Measurements from ENCODE around the gene HAVCR1. TPM values are rescaled to one million over a fixed set of nuclear protein-coding genes. Genes with fewer than 3 reads are reported as not detected.
"Not testable (repeated sequence)": the region's sequence is repeated elsewhere in the genome, so short reads cannot be mapped to it uniquely, and the experiment has no call there.

Gene HAVCR1
- total RNA-seq, 1 experiment from 2014 or later: not detected

- intact Hi-C loops (cut with micrococcal nuclease; ENCODE audit: unreplicated experiment): no loop called here
- H3K4me3 ChIP-seq (ENCODE audit: low read depth, low read length, poor library complexity, severe bottlenecking): no peak overlapping the region
- peaks cover 40% of the 10 kb centered on the region for H3K27me3 ChIP-seq (replicated peaks; ENCODE audit: insufficient read depth, low read depth, low read length, poor library complexity)
- H3K27ac ChIP-seq (ENCODE audit: low read depth, low read length, poor library complexity, severe bottlenecking): no peak overlapping the region
- POLR2A ChIA-PET (ENCODE audit: low non-redundant PET): no interaction called here
- no peaks in the 10 kb centered on the region for H3K4me1 ChIP-seq (ENCODE audit: insufficient read depth, low read length, poor library complexity, severe bottlenecking)
- no peak for DNase-seq (ENCODE audit: low spot score)
- no peaks in the 10 kb centered on the region for H3K36me3 ChIP-seq (ENCODE audit: insufficient read depth, low read length, poor library complexity, severe bottlenecking)
- H3K9me3 ChIP-seq (ENCODE audit: low read depth, low read length, poor library complexity, severe bottlenecking): no peaks in the 10 kb centered on the region
- TF ChIP-seq, protein P1, sequence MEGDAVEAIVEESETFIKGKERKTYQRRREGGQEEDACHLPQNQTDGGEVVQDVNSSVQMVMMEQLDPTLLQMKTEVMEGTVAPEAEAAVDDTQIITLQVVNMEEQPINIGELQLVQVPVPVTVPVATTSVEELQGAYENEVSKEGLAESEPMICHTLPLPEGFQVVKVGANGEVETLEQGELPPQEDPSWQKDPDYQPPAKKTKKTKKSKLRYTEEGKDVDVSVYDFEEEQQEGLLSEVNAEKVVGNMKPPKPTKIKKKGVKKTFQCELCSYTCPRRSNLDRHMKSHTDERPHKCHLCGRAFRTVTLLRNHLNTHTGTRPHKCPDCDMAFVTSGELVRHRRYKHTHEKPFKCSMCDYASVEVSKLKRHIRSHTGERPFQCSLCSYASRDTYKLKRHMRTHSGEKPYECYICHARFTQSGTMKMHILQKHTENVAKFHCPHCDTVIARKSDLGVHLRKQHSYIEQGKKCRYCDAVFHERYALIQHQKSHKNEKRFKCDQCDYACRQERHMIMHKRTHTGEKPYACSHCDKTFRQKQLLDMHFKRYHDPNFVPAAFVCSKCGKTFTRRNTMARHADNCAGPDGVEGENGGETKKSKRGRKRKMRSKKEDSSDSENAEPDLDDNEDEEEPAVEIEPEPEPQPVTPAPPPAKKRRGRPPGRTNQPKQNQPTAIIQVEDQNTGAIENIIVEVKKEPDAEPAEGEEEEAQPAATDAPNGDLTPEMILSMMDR (conservative IDR thresholded peaks at IDR 0.05; ENCODE audit: low read depth, low read length): no peak
- TF ChIP-seq EZH2 (IDR thresholded peaks at IDR 0.05; ENCODE audit: borderline replicate concordance, low read depth, low read length, poor library complexity, severe bottlenecking): no peak
- CTCF ChIA-PET: interaction anchor here (0.7 kb wide), 1 partner anchor 131 kb away, joined by 4 read pairs; no protein-coding TSS in a partner anchor
- no TSS peak for BruUV-seq (replicated peaks)
Observed at GRCh38 chr5:157030692-157031091, 28.2 kb downstream of the HAVCR1 start.

- CTCF ChIA-PET: no interaction called here
- no peak for DNase-seq (ENCODE audit: low spot score)
- Histone ChIP-seq H3K9me3 (ENCODE audit: low read depth, low read length, poor library complexity, severe bottlenecking) (no peaks in the 10 kb centered on the region), H3K4me1 (ENCODE audit: insufficient read depth, low read length, poor library complexity, severe bottlenecking) (no peaks in the 10 kb centered on the region), H3K36me3 (ENCODE audit: insufficient read depth, low read length, poor library complexity, severe bottlenecking) (no peaks in the 10 kb centered on the region), H3K4me3 (ENCODE audit: low read depth, low read length, poor library complexity, severe bottlenecking) (no peak overlapping the region), H3K27me3 (replicated peaks; ENCODE audit: insufficient read depth, low read depth, low read length, poor library complexity) (peaks cover 40% of the 10 kb centered on the region), H3K27ac (ENCODE audit: low read depth, low read length, poor library complexity, severe bottlenecking) (no peak overlapping the region)
- TF ChIP-seq EZH2 (IDR thresholded peaks at IDR 0.05; ENCODE audit: borderline replicate concordance, low read depth, low read length, poor library complexity, severe bottlenecking): no peak
- TF ChIP-seq, protein P1 (conservative IDR thresholded peaks at IDR 0.05; ENCODE audit: low read depth, low read length): no peak
- BruUV-seq (replicated peaks): no TSS peak
- intact Hi-C loops (cut with micrococcal nuclease; ENCODE audit: unreplicated experiment): no loop called here
- POLR2A ChIA-PET (ENCODE audit: low non-redundant PET): no interaction called here
Observed at GRCh38 chr5:157029457-157029856, 29.5 kb downstream of the HAVCR1 start.

DNA sequence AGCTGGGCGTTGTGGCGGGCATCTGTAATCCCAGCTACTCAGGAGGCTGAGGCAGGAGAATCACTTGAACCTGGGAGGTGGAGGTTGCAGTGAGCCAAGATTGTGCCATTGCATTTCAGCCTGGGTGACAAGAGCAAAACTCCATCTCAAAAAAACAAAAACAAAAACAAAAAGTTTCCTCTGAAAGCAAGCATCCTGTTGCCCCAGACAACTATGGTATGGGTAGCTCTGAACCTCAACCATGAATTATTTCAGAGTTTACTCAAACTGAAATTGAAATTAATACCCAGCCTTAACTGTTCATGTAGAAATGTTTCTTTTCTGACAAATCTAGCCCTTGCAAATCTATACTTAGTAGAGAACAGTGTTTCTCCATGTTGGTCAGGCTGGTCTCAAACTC is 31.3 kb downstream of the HAVCR1 start:
- H3K36me3 ChIP-seq (ENCODE audit: insufficient read depth, low read length, poor library complexity, severe bottlenecking); intact Hi-C loops (cut with micrococcal nuclease; ENCODE audit: unreplicated experiment); POLR2A ChIA-PET (ENCODE audit: low non-redundant PET); H3K4me1 ChIP-seq (ENCODE audit: insufficient read depth, low read length, poor library complexity, severe bottlenecking); DNase-seq (ENCODE audit: low spot score); BruUV-seq (replicated peaks); H3K9me3 ChIP-seq (ENCODE audit: low read depth, low read length, poor library complexity, severe bottlenecking); H3K4me3 ChIP-seq (ENCODE audit: low read depth, low read length, poor library complexity, severe bottlenecking); H3K27ac ChIP-seq (ENCODE audit: low read depth, low read length, poor library complexity, severe bottlenecking); CTCF ChIA-PET: not testable (repeated sequence)
- H3K27me3 ChIP-seq (replicated peaks; ENCODE audit: insufficient read depth, low read depth, low read length, poor library complexity): peaks cover 40% of the 10 kb centered on the region

GRCh38 chr5:157026789-157027424 is 32.0 kb downstream of the HAVCR1 start:
- ChIA-PET CTCF (no interaction called here), POLR2A (ENCODE audit: low non-redundant PET) (no interaction called here)
- Histone ChIP-seq H3K36me3 (ENCODE audit: insufficient read depth, low read length, poor library complexity, severe bottlenecking) (no peaks in the 10 kb centered on the region), H3K27ac (ENCODE audit: low read depth, low read length, poor library complexity, severe bottlenecking) (no peak overlapping the region), H3K9me3 (ENCODE audit: low read depth, low read length, poor library complexity, severe bottlenecking) (no peaks in the 10 kb centered on the region), H3K4me1 (ENCODE audit: insufficient read depth, low read length, poor library complexity, severe bottlenecking) (no peaks in the 10 kb centered on the region), H3K4me3 (ENCODE audit: low read depth, low read length, poor library complexity, severe bottlenecking) (no peak overlapping the region), H3K27me3 (replicated peaks; ENCODE audit: insufficient read depth, low read depth, low read length, poor library complexity) (peaks cover 40% of the 10 kb centered on the region)
- no TSS peak for BruUV-seq (replicated peaks)
- no peak for DNase-seq (ENCODE audit: low spot score)
- TF ChIP-seq EZH2 (IDR thresholded peaks at IDR 0.05; ENCODE audit: borderline replicate concordance, low read depth, low read length, poor library complexity, severe bottlenecking): no peak
- TF ChIP-seq, protein P1 (conservative IDR thresholded peaks at IDR 0.05; ENCODE audit: low read depth, low read length): peak; percentile 52
- intact Hi-C loops (cut with micrococcal nuclease; ENCODE audit: unreplicated experiment): no loop called here

All from A673 (cell line).